G401 (cell line): ENCODE measurements around the gene SPCS3. TPM values are rescaled to one million over a fixed set of nuclear protein-coding genes. Genes with fewer than 3 reads are reported as not detected.
"Not testable (repeated sequence)": the region's sequence is repeated elsewhere in the genome, so short reads cannot be mapped to it uniquely, and the experiment has no call there.

Experiments
- DNase-seq: peaks from one replicate; pipeline ENCODE4 v3.0.0-alpha.2; 2015; ENCODE audit warnings: low spot score
- in situ Hi-C: cut with HindIII; loops from 2 replicates; pipeline ENCODE4 v1.10.0; 2016; ENCODE audit warnings: low sequenced_read_pairs, mixed read lengths
- total RNA-seq: library from RNA; depleted of rRNA; stranded (reverse); fragments of >200 nt; shearing (Covaris generic); gene quantifications from 2 replicates; pipeline ENCODE4 v1.2.3, GENCODE V29; 2014

Gene SPCS3
- total RNA-seq, 1 experiment from 2014 or later = 79.5 TPM

DNA sequence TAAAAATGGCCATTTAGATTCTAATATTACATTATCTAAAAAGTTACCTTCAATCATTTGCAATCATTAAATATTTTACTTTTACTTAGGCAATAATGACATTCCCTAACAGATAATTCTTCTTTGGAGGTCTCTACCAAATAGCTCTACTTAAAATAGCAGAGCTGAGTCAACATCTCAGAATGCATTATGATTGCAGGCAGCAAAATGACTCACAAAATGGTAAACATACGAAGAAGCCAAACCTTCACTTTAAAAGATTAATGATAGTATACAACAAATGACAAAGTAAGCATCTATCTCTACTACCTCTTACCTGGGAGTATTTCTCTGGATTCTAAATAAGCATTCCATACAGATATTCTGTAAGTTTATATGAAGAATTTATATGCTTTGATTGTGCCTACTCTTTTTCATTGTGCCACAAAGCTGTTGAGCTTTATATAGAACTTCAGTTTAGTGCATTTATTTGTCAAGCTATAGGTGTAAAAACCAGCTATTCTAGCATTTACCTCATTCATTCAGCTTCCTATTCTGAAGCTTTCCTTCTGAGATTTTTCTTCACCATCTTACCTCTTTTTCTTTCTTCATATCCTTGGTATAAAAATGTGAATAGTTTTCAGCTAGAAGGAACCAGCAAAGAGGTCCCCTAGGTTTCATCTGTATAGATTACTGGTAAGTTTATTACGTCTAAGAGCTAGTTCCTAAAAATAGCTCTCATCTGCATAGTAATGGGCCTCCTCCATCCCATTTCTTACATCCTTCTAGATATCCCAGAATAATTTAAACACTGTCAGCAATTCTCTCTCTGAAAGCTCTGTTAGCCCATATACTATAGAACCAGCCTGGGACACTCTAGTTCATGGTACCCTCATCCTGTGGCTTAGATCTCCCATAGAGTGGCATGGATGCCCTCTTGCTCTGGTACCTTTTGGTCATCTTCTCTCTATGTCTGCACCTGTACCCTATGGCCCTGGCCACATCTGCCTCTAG is 17.2 kb upstream of the SPCS3 start:
- in situ Hi-C loops = no loop called here
- no peak for DNase-seq

DNA sequence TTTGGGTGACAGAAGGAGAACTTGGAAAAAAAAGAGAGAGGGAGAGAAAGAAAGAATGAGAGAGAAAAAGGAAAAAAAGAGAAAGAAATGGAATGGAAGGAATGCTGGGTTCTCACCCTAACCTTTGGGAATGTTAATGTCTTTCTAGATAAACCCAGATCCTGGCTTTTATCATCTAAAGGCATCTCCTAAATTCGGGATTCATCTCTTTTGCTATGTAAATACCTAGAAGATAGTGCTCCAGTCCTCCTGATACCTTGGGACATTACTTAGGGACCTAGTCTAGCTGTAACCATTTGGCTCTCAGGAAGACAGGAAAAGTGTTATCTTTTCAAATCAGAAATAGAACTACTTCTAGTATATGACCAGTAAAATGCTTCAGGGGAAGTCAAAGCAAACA is 15.8 kb upstream of the SPCS3 start:
- DNase-seq = no peak
- in situ Hi-C loops = no loop called here

DNA sequence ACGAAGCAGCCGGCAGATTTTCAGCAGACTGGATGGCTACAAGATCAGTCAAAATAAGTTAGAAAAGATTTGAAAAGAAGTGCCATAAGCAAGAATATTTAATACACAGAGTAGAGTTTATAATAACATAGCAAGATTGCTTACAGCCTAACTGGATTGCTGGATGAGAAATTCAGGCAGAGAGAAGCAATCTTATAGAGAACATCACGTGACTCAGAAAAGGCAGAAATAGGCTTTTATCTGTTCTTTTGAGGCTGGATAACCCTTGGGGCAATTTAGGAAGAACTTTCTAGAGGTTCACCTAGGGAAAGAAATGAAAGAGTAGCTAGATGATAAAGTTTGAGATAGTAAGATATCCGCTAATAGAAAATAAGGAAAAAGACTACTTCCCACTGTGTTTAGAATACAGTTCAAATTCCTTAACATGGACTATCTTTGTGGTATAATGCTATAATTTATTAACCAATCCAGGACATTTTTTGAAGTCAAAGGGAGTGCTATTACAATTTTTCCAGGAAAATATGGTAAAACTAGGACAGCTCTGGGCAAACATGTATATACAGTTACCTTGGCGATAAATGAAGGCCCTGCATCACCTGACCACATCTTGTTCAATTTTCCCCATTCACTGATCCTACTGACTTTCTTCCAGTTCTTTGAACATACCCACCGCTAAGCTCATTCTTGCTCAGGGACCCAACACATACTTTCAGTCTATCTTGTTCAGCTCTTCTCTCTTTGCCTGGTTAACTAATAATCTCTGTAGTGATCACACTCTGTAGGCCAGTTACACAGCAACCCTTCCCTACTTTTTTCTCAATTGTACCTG is 12.7 kb upstream of the SPCS3 start:
- no peak for DNase-seq
- in situ Hi-C loops = no loop called here

DNA sequence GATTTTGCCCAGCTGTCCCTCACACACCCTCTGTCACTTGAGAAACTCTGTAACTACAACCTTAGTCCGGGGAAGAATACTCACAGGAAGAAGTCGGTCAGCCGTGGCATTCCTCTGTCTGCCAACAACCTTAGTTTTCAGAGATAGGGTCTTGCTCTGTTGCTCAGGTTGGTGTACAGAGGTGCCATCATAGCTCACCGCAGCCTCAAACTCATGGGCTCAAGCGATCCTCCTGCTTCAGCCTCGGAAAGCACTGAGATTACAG is 12.2 kb upstream of the SPCS3 start:
- in situ Hi-C loops = no loop called here
- no peak for DNase-seq

DNA sequence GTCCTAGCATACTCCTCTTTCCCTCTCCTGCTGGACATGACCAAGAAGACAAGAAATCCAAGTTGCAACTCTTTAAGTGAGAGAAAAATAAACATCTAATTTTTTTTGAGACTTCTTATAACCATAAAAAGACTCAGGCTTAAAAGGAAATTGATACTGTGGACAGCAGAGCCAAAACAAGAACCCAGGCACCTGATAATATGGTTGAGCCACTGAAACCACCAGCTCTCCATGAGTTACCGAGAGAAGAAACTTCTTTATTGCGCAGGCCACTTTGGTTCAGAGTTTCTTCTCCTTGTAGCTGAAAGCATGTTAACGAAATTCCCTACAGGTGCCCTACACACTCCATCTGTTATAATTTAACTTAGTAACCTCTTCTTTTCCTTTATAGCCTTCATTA is 11.3 kb upstream of the SPCS3 start:
- no peak for DNase-seq
- in situ Hi-C loops = no loop called here

DNA sequence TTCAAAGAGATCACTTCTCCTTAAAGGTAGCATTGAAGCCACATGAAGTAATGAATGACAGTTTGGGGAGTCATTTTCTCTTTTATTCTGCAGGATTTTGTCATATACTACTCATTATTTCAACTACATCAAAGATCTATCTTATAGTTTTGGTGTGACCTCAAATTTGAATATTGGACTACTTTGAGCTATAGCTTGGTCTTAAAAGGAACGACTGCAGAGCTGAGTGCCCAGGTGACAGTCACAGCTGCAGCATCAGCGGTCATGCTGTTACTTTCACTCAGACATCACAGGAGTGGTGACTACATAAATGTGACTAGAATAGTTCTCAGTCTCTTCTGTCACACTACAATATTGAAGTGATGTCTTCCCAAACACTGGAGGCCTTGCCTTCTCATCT is 10.7 kb upstream of the SPCS3 start:
- DNase-seq = no peak
- in situ Hi-C loops = no loop called here

DNA sequence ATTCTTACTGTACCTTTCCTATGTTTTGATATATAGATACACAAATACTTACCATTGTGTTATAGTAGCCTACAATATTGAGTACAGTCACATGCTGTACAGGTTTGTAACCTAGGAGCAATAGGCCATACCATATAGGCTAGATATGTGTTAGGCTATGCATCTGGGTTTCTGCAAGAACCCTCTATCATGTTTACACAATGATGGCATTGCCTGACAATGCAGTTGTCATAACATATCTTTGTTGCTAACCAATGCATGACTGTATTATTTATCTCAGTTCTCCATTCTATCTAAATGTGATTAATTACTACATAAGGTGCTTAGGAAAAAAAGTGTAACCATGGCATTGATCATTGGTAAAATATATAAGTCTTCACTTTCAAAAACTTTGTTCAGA is 10.0 kb upstream of the SPCS3 start:
- DNase-seq = no peak
- in situ Hi-C loops = no loop called here

DNA sequence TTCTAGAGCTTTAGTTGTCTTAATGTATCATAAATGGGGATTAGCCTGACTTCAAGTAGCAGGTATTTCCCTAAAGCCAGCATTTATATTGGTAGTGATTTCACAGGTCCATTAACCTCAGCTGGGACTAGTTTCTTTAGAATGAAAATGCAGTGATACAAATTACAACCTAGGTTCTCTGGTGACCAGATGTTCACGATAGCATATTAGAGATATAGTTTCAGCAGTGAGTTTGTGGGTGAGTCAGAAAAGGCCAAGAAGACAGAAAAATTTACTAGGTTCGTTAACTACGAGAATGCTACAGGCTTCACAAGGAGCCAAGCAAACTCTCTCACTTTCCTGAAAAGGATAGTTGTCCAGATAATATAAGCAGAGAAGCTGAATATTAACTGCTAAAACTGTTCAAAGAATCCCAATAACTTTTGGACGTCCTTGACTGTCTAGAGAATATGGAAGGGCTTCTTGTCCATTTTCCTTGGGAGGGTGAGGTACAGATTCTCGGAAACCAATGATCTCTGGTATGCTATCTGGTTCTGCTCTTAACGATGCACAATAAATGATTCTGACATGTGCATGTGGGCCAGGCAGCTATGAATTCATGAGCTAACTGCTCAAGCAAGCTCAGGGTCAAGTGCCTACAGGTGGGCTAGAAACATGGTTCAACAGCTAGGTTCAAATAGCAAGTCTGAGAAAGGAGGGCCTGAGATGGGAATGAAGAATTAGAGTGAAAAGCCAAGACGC is 6.0 kb upstream of the SPCS3 start:
- DNase-seq = no peak
- in situ Hi-C loops = no loop called here

DNA sequence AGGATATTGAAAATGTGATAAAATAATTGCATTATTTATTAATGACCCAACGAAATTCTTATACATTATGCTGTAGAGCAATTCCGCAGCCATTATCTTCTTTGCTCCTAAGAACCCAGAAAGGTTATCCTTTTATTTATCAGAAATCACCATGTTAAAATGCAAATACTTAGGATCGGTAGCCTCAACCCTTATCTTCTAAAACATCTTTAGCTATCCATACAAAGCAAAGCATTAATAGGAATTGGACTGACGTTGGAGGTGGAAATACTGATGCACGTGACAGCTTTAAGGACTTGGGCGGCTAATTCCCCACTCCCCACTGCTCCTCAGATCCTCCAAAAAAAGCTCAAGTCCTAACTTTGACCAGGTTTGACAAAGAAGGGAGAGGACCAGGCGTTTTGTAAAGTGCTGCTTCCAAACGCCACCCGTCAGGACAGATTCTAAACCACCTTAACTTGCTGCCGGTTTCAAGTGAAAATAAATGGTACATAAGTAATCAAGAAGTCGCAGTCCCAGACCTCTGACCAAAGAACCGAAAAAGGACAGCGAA is 539 bp upstream of the SPCS3 start:
- DNase-seq = no peak
- in situ Hi-C loops = no loop called here

DNA sequence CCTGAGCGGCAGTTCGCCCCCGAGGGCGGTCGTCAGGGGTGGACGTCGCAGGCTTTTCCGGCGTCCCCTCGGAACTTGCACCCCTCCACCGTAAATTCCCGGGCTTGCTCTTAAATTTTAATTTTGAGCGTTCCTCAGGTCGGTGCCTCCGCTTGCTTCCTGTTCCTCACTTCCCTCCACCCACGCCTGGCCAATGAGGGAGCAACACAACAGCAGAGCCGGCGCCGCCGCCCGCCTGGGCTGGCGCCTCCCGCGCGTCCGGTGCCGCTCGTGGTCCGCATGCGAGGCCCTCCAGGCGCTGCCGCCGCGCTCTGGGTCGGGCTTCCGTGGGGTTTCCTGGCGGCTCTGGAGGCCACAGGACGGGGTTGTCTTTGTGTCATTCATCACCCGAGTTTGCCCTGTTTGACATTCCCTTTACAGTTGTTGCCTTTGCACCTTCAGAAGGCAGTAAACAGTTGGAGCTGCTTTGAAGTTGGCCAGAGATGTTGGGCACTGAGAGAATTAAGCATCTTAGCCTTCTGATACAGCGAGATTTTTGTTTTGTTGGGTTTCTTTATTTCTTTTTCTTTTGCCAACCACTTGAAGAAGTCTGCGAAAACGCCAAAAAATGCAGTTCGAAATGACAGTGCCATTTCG is 692 bp downstream of the SPCS3 start:
- peak; percentile 88 for DNase-seq
- in situ Hi-C loops = no loop called here

DNA sequence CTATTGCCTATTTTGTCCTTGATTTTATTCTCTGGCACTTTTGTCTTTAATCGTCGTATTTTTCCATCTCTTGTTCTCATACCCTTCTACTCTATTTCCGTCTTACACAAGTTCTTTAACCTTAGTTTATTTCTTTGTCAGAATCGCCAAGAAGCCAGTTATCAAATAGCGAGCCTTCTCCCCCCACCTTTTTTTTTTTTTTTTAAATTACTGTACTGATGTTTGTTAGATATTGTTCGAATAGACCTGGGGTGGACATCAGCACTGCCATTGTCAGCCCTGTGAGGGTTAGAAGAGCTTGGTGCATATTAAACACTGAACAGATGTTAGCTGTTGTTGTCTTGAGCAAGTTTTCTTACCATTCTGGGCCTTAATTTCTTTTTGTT is 1.2 kb downstream of the SPCS3 start:
- DNase-seq = no peak

DNA sequence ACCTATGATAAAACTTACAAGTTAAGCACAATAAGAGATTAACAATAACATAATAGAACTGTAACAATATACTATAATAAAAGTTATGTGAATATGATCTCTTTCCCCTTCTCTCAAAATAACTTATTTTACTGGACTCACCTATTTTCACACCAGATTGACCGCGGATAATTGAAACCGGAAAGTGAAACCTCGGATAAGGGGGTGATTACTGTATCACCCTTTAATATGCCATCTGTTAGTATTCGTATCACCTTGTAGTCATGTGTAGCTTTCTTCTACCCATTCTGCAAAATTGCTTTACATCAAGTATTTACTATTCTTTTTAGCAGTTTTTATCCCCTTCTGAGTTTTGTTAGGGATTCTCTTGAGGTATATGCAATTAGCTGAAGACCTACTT is 1.8 kb downstream of the SPCS3 start:
- in situ Hi-C loops = no loop called here
- DNase-seq = no peak

More for the DNA sequence above, 1.2 kb downstream of the SPCS3 start:
- in situ Hi-C loops = no loop called here

DNA sequence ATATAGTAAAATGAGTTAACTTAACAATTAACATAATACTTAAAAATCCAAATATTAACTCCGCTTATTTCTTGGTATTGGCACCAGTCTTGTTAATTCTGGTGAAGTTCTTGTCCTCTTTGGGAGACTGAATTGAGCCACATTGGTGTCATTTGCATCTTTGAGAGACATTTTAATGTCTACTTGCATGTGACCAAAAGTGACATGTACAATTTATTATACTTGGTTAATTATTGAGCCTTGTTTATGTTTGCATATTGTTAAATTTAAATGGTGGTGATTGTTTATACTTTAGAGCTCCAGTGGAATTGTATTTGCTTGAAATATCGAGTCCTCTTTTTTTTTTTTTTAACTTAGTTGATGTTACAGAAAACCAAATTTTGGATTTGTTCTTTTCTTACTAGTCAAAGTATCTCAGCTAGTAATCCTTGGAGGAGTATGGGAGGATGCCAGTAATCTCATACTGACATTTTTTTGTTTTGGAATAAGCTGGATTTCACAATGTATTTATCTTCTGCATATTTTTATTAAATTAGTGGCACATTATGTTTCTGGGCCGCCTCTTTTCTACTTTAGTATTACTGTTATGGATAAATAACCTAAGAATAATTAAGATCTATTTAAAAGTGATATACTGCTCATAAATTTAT is 3.9 kb downstream of the SPCS3 start:
- in situ Hi-C loops = no loop called here

DNA sequence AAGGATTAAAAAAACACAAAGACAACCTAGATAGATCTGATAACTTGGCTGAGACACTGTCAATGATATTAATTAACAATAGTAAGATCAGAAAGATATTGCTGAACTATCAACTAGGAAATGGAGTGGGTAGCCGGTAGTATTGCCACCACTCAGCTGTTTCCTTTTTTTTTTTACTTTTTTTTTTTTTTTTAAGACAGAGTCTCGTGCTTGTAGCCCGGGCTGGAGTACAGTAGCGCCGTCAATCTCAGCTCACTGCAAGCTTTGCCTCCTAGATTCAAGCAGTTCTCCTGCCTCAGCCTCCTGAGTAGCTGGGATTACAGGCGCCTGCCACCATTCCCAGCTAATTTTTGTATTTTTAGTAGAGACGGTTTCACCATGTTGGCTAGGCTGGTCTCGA is 5.1 kb downstream of the SPCS3 start:
- in situ Hi-C loops = not testable (repeated sequence)

More for the DNA sequence above, 3.9 kb downstream of the SPCS3 start:
- no peak for DNase-seq

DNA sequence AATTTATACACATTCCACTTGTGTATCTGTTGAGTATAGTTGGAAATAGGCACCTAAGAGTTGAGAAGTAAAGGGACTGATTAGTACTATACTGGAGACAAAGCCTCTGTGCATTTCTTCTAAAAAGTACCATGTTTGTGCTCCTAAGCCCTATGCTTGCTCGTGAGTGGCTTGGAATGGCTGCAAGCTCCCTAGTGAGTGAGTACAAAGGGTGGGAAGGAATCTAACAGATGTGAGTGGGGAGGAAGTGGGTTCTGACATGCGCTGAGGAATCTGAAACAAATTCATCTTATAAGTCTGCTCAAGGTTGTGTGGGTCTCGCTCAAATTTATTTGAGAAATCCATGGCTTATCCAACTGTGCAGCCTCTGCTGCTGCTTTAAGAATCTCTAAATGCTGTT is 13.3 kb downstream of the SPCS3 start:
- DNase-seq = no peak
- in situ Hi-C loops = no loop called here

More for the DNA sequence above, 5.1 kb downstream of the SPCS3 start:
- not testable (repeated sequence) for DNase-seq

DNA sequence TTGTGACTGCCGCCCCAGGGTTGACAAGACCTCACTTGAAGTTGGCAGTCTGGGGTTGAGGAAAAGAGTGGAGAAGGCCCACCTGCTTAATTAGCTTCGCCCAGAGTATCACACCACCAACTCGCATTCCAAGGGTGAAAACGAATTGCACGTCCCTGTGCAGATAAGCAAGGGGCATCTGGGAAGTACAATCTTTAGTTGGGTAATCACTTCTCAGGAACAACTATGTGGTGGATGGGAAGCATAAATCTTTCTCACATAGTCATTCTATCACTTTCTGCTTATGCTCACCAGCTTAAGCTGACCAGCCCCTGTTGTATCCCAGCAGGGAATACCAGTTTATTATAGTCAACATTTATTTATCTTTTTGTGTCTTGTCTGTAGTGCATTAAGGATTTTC is 14.3 kb downstream of the SPCS3 start:
- in situ Hi-C loops = no loop called here

DNA sequence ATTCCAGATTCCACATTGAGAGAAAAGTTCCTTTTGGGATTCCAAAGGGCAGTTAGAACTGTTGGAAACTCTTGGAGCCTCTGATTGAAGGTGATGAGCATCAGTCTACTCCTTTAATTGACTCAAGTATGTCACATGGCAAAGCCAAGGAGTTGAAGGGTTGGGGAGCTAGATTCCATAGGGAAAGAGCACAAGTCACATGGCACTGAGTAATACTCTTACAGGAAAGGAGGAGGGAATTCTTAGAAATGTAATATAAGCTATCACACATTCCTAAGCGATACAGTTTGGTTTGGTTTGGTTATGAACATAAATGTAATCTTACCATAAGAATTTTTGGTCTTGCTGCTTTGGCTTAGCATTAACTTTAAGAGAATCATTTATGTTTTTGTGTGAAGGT is 15.7 kb downstream of the SPCS3 start:
- in situ Hi-C loops = no loop called here
- no peak for DNase-seq

More for the DNA sequence above, 14.3 kb downstream of the SPCS3 start:
- no peak for DNase-seq

DNA sequence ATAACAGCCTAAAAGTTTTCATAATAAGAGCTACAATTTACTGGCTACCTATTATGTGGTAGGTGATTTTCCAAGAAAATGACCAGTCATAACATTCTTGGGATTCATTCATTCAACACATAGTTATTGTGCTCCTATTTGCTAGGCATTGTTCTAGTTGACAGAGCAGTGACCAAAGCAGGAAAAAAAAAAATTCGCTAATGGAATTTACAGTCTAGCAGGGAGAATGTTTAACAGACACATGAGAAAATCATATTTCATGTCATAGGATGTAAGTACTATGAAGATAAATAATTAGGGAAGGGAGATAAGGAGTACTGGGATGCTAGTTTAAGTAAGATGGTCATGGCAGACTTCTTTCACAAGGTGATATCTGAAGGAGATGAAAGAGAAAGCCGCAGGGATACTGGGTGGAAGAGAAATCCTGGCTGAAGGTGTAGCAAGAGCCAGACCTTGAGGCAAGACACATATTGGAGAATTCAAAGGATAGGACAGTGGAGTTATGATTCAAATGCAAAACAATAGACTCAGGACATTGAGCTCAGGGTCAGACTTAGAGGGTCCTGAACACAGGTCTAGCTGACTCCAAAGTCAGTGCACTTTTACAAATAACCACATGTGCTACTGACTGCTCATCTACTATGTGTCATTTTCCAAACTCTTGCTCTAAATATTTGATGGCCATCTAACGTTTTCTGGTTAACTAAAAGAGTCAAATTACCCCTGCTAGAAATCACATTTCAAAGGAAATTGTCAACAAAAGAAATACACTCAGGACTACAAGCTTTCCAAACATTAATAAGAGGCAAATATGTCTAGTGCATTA is 20.4 kb downstream of the SPCS3 start:
- DNase-seq = peak; percentile 42
- in situ Hi-C loops = no loop called here
